ENCODE measurements around the gene PRR15L. TPM values are rescaled to one million over a fixed set of nuclear protein-coding genes. Genes with fewer than 3 reads are reported as not detected.

Gene PRR15L
- total RNA-seq, 1 experiment from 2014 or later, result 0.18 TPM

- POLR2A ChIA-PET, result no interaction called here
- H3K4me3 ChIP-seq (ENCODE audit: low read depth in 2 of 2, low read length in 2 of 2), result no peak overlapping the region
- H3K27me3 ChIP-seq (ENCODE audit: control insufficient read depth, insufficient read depth, low read length), result no peaks in the 10 kb centered on the region
- no TSS peak for BruUV-seq (replicated peaks)
- in situ Hi-C loops (cut with HindIII; ENCODE audit: low pct_unique_long_range_greater_than_20kb, low sequenced_read_pairs) (no loop called here), intact Hi-C loops (cut with micrococcal nuclease; ENCODE audit: unreplicated experiment) (no loop called here)
- ATAC-seq (no peak), DNase-seq (ENCODE audit: low read depth, low spot score) (no peak)
- H3K27ac ChIP-seq (ENCODE audit: low read length), result no peak overlapping the region
- TF ChIP-seq CTCF (IDR thresholded peaks at IDR 0.05), result no peak
- TF ChIP-seq SIN3A (IDR thresholded peaks at IDR 0.05; ENCODE audit: borderline replicate concordance, insufficient read depth, low read depth, low read length), result no peak
- TF ChIP-seq POLR2AphosphoS5 (IDR thresholded peaks at IDR 0.05; ENCODE audit: low read depth, low read length), result no peak
- TF ChIP-seq TCF7L2 (IDR thresholded peaks at IDR 0.05; ENCODE audit: low read depth, low read length), result no peak
- TF ChIP-seq REST (IDR thresholded peaks at IDR 0.05; ENCODE audit: insufficient read depth in 1 of 2, low read depth in 2 of 2, low read length in 1 of 2), result no peak
- H3K36me3 ChIP-seq (ENCODE audit: control insufficient read depth, insufficient read depth, low read length), result no peaks in the 10 kb centered on the region; the same call in 1 of the 2 replicates
- H3K4me1 ChIP-seq (ENCODE audit: control insufficient read depth, insufficient read depth, low read length), result peaks cover 7% of the 10 kb centered on the region; the same call in 1 of the 2 replicates
- no peaks in the 10 kb centered on the region for H3K9me3 ChIP-seq (ENCODE audit: control insufficient read depth, insufficient read depth, low read depth, low read length)
- CTCF ChIA-PET, result no interaction called here
These were observed 19.7 kb downstream of the PRR15L start for GRCh38 chr17:47937941-47938340.

GRCh38 chr17:47935961-47936360 is 21.7 kb downstream of the PRR15L start:
- H3K4me1 ChIP-seq (ENCODE audit: control insufficient read depth, insufficient read depth, low read length), result no peaks in the 10 kb centered on the region

More at GRCh38 chr17:47935961-47936360, 21.7 kb downstream of the PRR15L start:
- no peak overlapping the region for H3K27ac ChIP-seq (ENCODE audit: low read length)
- BruUV-seq (replicated peaks), result no TSS peak
- no peak overlapping the region for H3K4me3 ChIP-seq (ENCODE audit: low read depth in 2 of 2, low read length in 2 of 2)
- H3K27me3 ChIP-seq (ENCODE audit: control insufficient read depth, insufficient read depth, low read length), result no peaks in the 10 kb centered on the region
- ChIA-PET CTCF (no interaction called here), POLR2A (no interaction called here)
- intact Hi-C loops (cut with micrococcal nuclease; ENCODE audit: unreplicated experiment), result no loop called here
- H3K9me3 ChIP-seq (ENCODE audit: control insufficient read depth, insufficient read depth, low read depth, low read length), result no peaks in the 10 kb centered on the region
- DNase-seq (ENCODE audit: low read depth, low spot score) (no peak), ATAC-seq (no peak; the same call in 1 of the 2 replicates)
- in situ Hi-C loops (cut with HindIII; ENCODE audit: low pct_unique_long_range_greater_than_20kb, low sequenced_read_pairs), result no loop called here
- H3K36me3 ChIP-seq (ENCODE audit: control insufficient read depth, insufficient read depth, low read length), result no peaks in the 10 kb centered on the region
- TF ChIP-seq POLR2AphosphoS5 (IDR thresholded peaks at IDR 0.05; ENCODE audit: low read depth, low read length) (no peak), TCF7L2 (IDR thresholded peaks at IDR 0.05; ENCODE audit: low read depth, low read length) (no peak), CTCF (IDR thresholded peaks at IDR 0.05) (no peak), SIN3A (IDR thresholded peaks at IDR 0.05; ENCODE audit: borderline replicate concordance, insufficient read depth, low read depth, low read length) (no peak), REST (IDR thresholded peaks at IDR 0.05; ENCODE audit: insufficient read depth in 1 of 2, low read depth in 2 of 2, low read length in 1 of 2) (no peak)

All from Panc1 (cell line).